H7 (cell line): ENCODE results near the gene PLSCR4. TPM values are rescaled to one million over a fixed set of nuclear protein-coding genes. Genes with fewer than 3 reads are reported as not detected.

Experiments used
- DNase-seq: peaks from one replicate; pipeline ENCODE4 v3.0.0; 2012
- H3K27me3 ChIP-seq: 2 replicates; pipeline ENCODE4 v1.6.0; 2011; ENCODE audit warnings: mild to moderate bottlenecking, low read length; ENCODE audit not compliant: control insufficient read depth, insufficient read depth
- H3K36me3 ChIP-seq: replicated peaks from 2 replicates; pipeline ENCODE4 v1.5.1; 2011; ENCODE audit warnings: low read length; ENCODE audit not compliant: control insufficient read depth, insufficient read depth
- H3K4me3 ChIP-seq: 2 replicates; pipeline ENCODE4 v1.5.1; 2011; ENCODE audit warnings: low read depth, mild to moderate bottlenecking, control low read depth, low read length, moderate library complexity; ENCODE audit not compliant: insufficient read depth
- total RNA-seq: library from RNA; depleted of rRNA; stranded (reverse); fragments of >200 nt; shearing (Covaris generic); gene quantifications from 2 replicates; pipeline ENCODE4 v1.2.3, GENCODE V29; 2014

The PLSCR4 gene
- total RNA-seq, 1 experiment from 2014 or later: 4.8 TPM

DNA sequence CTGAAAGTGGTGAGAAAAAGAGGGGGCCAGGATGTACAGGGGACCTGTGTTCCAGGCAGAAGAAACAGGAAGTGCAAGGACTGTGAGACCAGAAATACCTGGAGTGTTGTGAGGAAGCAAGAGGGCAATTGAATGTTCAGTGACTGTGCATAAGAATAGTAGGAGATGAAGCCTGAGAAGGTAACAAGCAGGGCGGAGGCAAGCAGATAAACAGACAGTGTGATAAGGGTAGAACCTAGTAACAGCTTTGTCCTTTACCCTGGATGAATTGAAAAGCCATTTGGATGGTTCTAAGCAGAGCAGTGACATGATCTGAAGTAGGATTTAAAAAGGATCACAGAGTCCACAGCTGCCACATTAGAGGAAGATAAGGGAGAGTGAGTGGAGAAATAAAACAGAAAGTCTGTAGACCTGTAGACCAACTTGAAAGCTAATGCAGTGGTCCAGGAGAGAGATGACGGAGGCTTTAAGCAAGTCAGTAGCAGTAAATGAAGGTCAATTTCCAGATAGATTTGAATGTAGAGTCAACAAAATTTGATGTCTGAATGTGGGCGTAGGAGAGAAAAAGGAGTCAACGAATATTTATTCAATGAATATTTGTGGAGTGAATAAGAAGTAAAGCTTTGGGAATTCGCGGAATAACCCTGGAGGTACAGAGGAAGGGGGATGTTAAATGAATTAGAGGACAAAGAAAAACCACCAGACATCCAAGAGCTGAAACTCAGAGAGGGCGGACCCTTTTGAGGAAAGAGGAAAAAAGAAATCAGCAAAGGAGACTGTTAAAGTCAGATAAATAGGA is 85.7 kb downstream of the PLSCR4 start:
- Histone ChIP-seq H3K4me3 (no peak overlapping the region), H3K27me3 (peaks cover 7% of the 10 kb centered on the region), H3K36me3 (no peaks in the 10 kb centered on the region)
- no peak for DNase-seq

DNA sequence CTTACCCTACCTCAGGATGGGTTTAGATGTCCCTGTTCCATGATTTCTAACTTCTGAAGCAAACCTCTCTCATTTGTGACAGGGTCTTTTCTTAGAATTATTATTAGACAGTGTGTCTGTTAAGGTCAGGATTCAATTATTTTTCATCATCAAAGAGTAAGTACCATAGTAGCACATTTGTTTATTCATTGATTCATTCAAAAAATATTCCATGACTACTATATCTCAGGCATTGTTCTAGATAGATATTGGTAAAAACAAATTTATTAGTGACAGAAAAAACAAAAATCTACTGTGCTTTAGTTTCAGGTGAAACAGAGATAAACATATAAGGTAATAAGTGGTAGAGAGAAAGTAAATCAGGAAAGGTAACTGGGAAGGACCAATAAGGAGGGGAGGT is 86.4 kb downstream of the PLSCR4 start:
- peaks cover 7% of the 10 kb centered on the region for H3K27me3 ChIP-seq
- H3K4me3 ChIP-seq: no peak overlapping the region
- DNase-seq: no peak
- H3K36me3 ChIP-seq: no peaks in the 10 kb centered on the region

DNA sequence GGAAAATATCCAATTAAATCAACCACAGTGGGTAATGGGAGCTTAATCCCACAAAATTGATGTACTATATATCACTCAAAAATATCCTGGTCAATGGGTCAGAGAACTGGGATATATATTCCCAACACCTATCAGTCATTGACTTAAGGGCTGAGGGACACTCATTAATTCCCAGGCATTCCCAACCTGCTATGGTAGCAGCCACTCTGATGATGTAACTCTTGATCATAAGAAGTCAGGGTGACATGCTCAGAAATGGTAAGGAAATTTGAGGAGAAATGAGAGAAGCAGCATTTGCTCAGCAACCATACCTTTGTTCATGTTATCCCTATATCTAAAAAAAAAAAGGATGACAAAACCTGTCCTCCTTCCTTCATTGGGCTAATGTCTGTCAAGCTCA is 86.8 kb downstream of the PLSCR4 start:
- Histone ChIP-seq H3K36me3 (no peaks in the 10 kb centered on the region), H3K4me3 (no peak overlapping the region), H3K27me3 (peaks cover 7% of the 10 kb centered on the region)
- DNase-seq: no peak

DNA sequence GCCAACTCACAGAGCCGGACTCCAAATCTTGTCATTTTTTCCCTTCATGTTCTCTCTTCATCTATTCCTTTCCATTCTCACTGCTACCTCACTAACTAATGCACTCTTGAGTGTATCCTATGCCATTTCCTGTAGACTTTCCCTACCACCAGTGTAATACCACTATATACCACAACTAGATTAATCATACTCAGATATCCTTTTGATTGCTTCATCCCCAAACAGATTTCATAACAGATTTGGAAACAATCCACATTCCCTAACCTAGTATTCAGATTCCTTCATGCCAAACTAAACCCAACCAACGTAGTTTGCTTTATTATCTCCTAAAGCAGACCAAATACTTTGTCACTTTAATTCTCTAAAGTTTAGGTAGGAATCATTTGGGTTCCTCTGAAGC is 87.3 kb downstream of the PLSCR4 start:
- no peak for DNase-seq
- Histone ChIP-seq H3K36me3 (no peaks in the 10 kb centered on the region), H3K4me3 (no peak overlapping the region), H3K27me3 (peaks cover 7% of the 10 kb centered on the region)

DNA sequence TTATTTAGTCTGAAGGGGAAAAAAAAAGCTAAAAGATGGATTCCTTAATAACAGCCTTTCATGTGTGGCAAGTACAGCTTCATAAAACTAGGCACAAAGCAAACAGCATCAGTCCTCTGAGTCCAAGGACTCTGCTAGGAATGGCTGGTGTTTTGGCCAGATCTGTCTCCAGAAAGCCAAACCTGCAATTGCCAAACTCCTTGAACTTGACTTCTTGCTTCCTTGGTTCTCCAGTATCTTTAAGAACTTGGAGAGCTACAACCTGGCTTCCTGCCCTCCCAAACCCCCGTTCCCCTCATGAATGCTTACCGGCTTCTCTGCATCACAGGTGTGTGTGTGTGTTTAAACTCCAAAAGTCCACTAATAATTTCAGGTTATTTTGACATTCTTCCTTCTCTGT is 88.3 kb downstream of the PLSCR4 start:
- H3K4me3 ChIP-seq: no peak overlapping the region
- H3K36me3 ChIP-seq: no peaks in the 10 kb centered on the region
- DNase-seq: no peak
- H3K27me3 ChIP-seq: peaks cover 7% of the 10 kb centered on the region

DNA sequence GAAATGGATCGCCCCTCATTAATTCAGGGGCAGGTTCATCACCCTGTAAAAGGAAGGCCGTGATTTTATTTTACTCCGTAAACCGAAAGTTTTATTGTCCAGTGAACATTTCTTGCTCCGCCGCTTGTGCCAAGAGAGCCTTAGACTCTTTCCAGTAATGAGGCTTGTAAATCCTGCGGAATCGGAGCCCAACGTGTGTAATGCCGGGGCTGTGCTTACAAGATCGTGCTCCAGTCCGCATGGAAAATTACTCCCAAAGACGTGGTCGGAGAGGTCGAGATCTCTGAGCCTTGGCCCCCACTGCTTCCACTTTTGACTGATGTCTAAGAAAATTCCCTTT is 89.3 kb downstream of the PLSCR4 start:
- Histone ChIP-seq H3K4me3 (peak overlapping the region; percentile 76), H3K27me3 (peaks cover 7% of the 10 kb centered on the region), H3K36me3 (no peaks in the 10 kb centered on the region)
- no peak for DNase-seq

DNA sequence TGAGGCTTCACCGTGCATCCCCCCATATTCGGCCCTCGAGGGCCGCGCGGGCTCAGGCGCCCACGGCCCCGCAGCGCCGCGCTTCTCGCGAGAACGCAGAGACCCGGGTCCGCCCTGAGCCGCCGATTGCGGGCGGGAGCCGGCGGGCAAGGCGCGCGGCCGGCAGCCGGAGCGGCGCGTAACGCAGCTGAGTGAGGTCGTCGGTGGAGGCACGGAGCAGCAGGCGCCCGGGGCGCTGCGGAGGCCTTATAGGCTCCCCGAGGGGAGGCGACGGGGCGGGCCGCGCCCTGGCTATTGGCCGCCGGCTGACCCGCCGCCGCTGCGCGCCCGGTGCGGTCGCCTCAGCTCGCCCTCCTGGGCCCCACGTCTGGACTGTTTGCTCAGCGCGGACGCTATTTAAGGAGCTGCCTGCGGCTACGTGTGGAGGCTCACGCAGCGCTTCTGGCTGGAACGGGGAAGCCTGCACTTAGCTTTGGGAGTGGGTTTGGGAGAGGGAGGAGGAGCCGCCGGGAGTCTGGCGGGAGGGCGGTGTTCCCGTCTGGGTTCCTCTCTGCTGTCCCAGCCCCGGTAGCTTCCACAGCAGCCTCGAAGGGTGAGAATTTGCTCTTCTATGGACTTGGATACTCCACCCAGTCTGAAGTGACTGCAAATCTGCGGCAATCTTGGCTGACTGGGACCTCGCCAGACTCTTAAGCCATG is 89.8 kb downstream of the PLSCR4 start, which contains the start of gene PLOD2:
PLOD2 (minus strand) TSS at position 221 of the 699 bp plus-strand sequence; CDS start at position 26, 195 bp downstream.
- Histone ChIP-seq H3K4me3 (peak within 1 kb of the TSS; percentile 76), H3K36me3 (no peaks in the 10 kb centered on the region), H3K27me3 (peaks cover 7% of the 10 kb centered on the region)
- peak; percentile 84 for DNase-seq

DNA sequence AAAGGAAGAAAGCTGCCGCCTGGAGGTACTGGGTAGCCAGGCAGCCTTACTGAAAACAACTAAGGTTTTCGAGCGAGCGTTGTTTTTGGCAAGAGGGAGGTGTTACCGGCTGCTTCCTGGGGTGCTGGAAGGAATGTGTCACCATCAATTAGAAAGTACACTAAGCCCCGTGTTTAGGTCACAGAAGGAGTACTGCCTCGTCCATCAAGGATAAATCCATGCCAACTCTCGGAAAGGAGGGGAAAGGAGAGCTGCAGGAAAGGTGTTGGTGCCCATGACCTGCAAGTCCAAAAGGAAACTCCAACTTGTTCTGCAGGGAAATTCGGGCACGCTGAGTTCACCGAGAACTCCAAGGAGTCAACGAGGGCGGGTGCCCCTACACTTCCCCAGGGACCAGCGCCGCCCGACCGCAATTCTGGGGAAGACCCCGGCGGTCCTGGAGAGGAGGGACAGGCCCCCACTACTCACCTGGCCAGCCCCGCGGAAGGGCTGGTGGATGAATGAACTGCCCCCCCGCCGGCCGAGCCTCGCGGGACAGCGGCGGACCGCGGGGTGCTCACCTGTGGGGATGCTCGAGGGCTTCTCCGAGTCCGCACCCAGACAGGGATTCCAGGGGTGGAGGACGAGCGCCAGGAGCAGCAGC is 90.5 kb downstream of the PLSCR4 start:
- peaks cover 7% of the 10 kb centered on the region for H3K27me3 ChIP-seq
- no peaks in the 10 kb centered on the region for H3K36me3 ChIP-seq
- H3K4me3 ChIP-seq: peak overlapping the region; percentile 76
- peak; percentile 66 for DNase-seq

DNA sequence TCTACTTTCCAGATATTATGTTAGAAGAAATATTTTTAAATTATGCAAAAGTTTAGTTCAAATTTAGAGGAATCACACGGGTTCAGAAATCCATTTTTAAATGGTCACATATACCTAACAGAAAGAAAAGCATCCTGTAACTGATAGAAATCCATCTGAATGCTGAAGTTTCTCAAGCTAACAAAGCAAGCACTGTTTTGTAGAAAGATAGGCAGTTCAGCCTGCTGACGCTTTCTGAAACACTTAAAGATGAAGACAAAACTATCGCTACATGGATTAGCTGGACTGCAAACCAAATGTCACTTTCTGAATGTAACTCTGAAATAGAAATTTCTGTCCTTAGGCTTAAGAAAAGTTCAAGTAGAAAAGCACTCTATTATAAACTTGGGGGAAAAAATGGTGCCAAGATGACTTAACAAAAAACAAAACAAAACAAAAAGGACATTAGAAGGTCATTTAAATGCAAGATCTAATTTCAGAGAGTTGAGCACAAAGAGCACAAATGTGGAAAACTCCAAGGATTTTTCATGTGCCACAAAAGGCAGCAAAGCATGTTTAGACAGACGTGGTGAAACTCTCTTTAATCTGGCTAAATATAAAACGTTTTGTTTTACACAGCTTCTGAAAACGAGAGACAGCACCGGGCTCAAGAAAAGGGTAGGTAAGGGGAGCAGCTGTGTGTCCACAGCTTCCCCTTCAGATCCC is 91.1 kb downstream of the PLSCR4 start:
- DNase-seq: no peak
- peak overlapping the region; percentile 76 for H3K4me3 ChIP-seq
- no peaks in the 10 kb centered on the region for H3K36me3 ChIP-seq
- H3K27me3 ChIP-seq: peaks cover 7% of the 10 kb centered on the region

DNA sequence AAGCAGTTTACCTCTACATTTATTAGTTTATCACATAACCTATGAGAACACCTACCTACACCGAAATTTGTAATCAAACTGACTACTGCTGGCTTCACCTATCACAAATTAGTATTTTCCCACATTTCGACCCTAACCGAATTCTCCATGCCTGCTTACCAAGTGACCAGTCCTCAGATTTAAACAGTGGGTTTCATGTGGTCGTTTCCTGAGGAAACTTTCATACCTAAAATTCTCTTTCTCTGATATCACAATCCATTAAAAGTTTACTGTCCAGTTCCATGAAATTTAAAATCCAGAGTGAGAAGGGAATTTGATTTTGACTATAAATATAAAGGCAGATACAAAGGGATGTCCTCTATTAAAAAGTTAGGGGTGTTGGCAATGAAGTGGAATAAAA is 91.9 kb downstream of the PLSCR4 start:
- Histone ChIP-seq H3K36me3 (no peaks in the 10 kb centered on the region), H3K27me3 (peaks cover 7% of the 10 kb centered on the region), H3K4me3 (no peak overlapping the region)
- DNase-seq: no peak

DNA sequence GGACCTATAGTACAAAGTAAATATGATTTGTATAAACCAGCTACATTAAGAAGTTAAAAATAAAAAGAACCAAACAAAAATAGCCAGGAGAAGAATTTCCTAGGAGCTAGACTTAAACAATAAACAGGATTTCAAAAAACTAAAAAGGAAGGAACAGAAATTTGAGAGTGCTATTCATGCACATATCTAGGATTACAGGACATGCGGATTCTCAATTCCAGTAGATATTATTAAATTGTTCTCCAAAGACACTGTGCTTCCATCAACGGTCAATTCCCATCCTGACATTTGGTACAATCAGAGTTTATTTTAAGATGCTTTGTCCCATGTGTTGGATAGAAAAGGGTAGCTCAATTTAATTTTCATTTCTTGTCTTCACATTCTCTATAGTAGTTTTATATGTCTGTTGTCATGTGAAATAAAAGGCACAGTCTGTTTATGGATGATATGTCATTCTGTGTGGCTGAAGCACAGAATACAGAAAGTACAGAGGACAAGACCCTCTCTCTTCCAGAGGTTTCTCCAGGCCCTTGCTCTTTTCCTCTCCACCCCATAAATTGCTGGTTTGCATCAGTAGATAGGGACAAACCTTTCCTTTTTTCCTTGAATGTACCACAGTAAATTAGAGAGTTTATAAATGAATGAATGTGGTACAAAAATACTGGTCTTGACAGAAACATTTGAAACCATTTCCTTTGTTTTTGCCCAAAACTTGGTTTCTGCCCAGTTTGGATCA is 93.4 kb downstream of the PLSCR4 start:
- Histone ChIP-seq H3K27me3 (peaks cover 7% of the 10 kb centered on the region), H3K4me3 (no peak overlapping the region)

DNA sequence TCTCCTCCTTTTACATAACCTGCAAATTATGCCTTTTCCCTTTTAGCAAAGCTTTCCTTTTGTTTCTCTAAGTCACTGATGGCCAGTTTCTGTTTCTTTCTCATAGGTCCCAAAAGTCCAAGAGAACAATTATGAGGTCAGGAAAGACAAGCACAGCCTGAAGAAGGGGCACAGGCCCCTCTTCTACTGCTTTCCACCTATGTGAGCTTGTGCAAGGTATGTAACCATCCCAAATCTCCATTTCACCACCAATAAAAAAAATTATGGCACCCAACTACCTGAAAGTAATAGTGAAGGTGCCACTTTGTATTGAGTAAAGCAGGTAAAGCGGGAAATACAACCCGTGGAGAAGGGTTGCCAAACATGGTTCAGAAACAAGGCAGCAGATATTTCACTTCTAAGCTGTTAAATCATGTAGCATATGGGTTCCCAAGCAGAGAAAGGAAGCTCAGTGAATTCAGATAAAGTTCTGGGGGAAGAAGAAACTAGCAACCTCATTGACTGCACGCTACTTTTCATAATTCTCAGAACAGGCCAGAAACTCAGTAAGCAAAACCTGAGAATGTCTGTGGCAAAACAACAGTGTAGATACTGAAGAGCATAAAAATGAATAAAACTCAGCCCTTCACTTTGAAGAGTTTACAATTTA is 94.1 kb downstream of the PLSCR4 start:
- H3K27me3 ChIP-seq: peaks cover 2% of the 10 kb centered on the region
- DNase-seq: no peak
- no peaks in the 10 kb centered on the region for H3K36me3 ChIP-seq
- H3K4me3 ChIP-seq: no peak overlapping the region

More for the DNA sequence above, 93.4 kb downstream of the PLSCR4 start:
- DNase-seq: no peak
- H3K36me3 ChIP-seq: no peaks in the 10 kb centered on the region

DNA sequence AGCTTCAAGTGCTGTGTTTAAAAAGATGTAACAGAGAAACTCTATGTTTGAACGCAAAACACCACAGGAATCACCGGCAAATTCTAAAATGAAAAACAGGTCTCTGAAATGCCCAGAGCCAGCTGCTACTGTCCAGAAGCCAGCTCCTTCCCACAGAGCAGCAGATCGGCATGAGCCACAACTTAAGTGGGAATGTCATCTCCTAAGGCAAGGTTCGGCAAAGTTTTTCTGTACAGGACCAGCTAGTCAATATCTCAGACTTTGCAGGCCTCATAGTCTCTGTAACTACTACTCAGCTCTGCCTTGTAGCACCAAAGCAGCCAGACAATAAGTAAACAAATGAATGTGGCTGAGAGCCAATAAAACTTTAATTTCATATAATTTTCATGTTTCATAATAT is 94.8 kb downstream of the PLSCR4 start:
- H3K36me3 ChIP-seq: no peaks in the 10 kb centered on the region
- DNase-seq: no peak
- no peaks in the 10 kb centered on the region for H3K27me3 ChIP-seq
- H3K4me3 ChIP-seq: no peak overlapping the region
